SK-N-SH treated with all-trans-retinoic acid at 6 μM for 48 hours (cell line): Measurements from ENCODE around the gene SPON1.

Experiments used
- BACH2 ChIP-seq: fragments of 250-450 bp; sonication (Bioruptor Pico); IDR thresholded peaks from 2 replicates; pipeline ENCODE4 v1.9.0; 2021; ENCODE audit warnings: mild to moderate bottlenecking, borderline replicate concordance
- RARB ChIP-seq: fragments of 250-450 bp; sonication (Bioruptor Pico); IDR thresholded peaks from 2 replicates; pipeline ENCODE4 v1.8.0; 2021; ENCODE audit warnings: mild to moderate bottlenecking, moderate library complexity
- TOX ChIP-seq: fragments of 250-450 bp; sonication (Bioruptor Pico); IDR thresholded peaks from 2 replicates; pipeline ENCODE4 v1.8.0; 2021; ENCODE audit warnings: mild to moderate bottlenecking, moderate library complexity, borderline replicate concordance
- ZC3H10 ChIP-seq: fragments of 250-450 bp; sonication (Bioruptor Pico); IDR thresholded peaks from 2 replicates; pipeline ENCODE4 v1.5.1; 2021; ENCODE audit warnings: mild to moderate bottlenecking, moderate library complexity
- ZFP30 ChIP-seq: fragments of 450-650 bp; formaldehyde crosslinking; IDR thresholded peaks from 2 replicates; pipeline ENCODE4 v1.5.0; 2022; ENCODE audit warnings: mild to moderate bottlenecking, moderate library complexity
- TF ChIP-seq, protein P1 (sequence below): fragments of 250-450 bp; sonication (Bioruptor Pico); IDR thresholded peaks from 2 replicates; pipeline ENCODE4 v1.8.0; 2020; ENCODE audit warnings: mild to moderate bottlenecking, moderate library complexity, borderline replicate concordance
- TF ChIP-seq, protein P2 (sequence below): fragments of 250-450 bp; sonication (Bioruptor Pico); IDR thresholded peaks from 2 replicates; pipeline ENCODE4 v1.5.0; 2020; ENCODE audit warnings: mild to moderate bottlenecking, moderate library complexity

DNA sequence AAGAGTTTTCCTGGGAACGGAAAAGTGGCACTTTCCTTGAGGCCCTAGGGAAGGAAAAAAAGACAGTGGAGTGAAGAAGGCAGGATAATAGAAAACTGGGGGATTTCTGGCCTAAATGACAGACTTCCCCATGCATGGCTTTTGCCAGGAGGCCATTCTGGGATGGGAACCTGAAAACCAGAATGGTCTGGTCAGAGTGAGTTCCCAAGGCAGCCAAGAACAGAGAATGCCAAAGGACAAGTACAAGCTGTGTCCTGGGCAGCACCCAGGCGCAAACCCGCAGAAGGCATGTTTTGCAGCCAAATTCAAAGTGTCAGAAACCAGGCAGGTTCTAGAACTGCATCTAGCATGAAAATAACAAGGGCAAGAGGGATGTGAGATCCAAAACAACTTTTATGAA lies 162.4 kb downstream of the SPON1 start:
- TF ChIP-seq, protein P1, sequence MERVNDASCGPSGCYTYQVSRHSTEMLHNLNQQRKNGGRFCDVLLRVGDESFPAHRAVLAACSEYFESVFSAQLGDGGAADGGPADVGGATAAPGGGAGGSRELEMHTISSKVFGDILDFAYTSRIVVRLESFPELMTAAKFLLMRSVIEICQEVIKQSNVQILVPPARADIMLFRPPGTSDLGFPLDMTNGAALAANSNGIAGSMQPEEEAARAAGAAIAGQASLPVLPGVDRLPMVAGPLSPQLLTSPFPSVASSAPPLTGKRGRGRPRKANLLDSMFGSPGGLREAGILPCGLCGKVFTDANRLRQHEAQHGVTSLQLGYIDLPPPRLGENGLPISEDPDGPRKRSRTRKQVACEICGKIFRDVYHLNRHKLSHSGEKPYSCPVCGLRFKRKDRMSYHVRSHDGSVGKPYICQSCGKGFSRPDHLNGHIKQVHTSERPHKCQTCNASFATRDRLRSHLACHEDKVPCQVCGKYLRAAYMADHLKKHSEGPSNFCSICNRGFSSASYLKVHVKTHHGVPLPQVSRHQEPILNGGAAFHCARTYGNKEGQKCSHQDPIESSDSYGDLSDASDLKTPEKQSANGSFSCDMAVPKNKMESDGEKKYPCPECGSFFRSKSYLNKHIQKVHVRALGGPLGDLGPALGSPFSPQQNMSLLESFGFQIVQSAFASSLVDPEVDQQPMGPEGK (CRISPR knock-in tag), result no peak
- TF ChIP-seq, protein P2, sequence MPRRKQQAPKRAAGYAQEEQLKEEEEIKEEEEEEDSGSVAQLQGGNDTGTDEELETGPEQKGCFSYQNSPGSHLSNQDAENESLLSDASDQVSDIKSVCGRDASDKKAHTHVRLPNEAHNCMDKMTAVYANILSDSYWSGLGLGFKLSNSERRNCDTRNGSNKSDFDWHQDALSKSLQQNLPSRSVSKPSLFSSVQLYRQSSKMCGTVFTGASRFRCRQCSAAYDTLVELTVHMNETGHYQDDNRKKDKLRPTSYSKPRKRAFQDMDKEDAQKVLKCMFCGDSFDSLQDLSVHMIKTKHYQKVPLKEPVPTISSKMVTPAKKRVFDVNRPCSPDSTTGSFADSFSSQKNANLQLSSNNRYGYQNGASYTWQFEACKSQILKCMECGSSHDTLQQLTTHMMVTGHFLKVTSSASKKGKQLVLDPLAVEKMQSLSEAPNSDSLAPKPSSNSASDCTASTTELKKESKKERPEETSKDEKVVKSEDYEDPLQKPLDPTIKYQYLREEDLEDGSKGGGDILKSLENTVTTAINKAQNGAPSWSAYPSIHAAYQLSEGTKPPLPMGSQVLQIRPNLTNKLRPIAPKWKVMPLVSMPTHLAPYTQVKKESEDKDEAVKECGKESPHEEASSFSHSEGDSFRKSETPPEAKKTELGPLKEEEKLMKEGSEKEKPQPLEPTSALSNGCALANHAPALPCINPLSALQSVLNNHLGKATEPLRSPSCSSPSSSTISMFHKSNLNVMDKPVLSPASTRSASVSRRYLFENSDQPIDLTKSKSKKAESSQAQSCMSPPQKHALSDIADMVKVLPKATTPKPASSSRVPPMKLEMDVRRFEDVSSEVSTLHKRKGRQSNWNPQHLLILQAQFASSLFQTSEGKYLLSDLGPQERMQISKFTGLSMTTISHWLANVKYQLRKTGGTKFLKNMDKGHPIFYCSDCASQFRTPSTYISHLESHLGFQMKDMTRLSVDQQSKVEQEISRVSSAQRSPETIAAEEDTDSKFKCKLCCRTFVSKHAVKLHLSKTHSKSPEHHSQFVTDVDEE, result no peak
- TF ChIP-seq RARB (CRISPR knock-in tag) (no peak), BACH2 (no peak), TOX (no peak), ZFP30 (CRISPR knock-in tag) (no peak), ZC3H10 (CRISPR knock-in tag) (no peak)
